ENCODE data around the gene SERGEF. TPM values are rescaled to one million over a fixed set of nuclear protein-coding genes. Genes with fewer than 3 reads are reported as not detected.

SERGEF gene
- total and polyA plus RNA-seq, 2 of the 4 experiments (the other 2 are of a cell fraction): 12.2 to 18.1 TPM

DNA sequence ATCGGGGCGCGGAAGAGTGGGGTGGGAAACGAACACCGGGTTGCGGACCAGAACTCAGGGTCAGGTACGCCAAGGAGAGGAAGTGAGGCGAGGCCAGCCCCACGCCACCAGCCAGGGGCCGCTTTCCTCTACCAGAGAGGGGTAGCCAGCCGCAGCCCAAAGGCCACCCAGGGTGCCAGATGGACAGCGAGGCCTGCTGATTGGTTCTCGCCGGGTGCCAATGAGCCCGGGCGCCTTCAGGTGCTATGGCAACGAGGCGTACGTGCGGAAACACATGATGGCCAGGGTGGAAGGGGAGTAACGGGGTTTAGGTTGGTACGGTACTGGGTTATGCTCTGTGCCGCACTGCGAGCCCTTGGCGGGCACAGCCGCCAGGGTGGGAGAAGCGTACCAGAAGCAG is 128.9 kb downstream of the SERGEF start:
- dilution Hi-C loops (cut with HindIII; ENCODE audit: low sequenced_read_pairs, unreplicated experiment): no loop called here

More for the DNA sequence above, 128.9 kb downstream of the SERGEF start:
- H4K8ac ChIP-seq (ENCODE audit: low read depth in 2 of 2, low read length in 2 of 2): no peak overlapping the region
- intact Hi-C loops (cut with micrococcal nuclease) (loop anchor here (10.0 kb wide), 1 partner anchor 59 kb away; no protein-coding TSS in a partner anchor), in situ Hi-C loops (cut with MboI; ENCODE audit: low sequenced_read_pairs) (no loop called here)
- no peaks in the 10 kb centered on the region for H3K9me1 ChIP-seq (ENCODE audit: insufficient read depth, low read length)
- H2AK5ac ChIP-seq (ENCODE audit: low read depth, low read length): no peak overlapping the region
- no peak overlapping the region for H2AK9ac ChIP-seq (replicated peaks; ENCODE audit: low read depth, low read length, poor library complexity)
- ATAC-seq (ENCODE audit: low read depth) (no peak), DNase-seq (no peak)
- H3K9ac ChIP-seq (ENCODE audit: low read depth, low read length): no peak overlapping the region
- no peaks in the 10 kb centered on the region for H3K36me3 ChIP-seq (ENCODE audit: control insufficient read depth, insufficient read depth, low read length)
- H3K27me3 ChIP-seq (ENCODE audit: control insufficient read depth, insufficient read depth, low read length): no peaks in the 10 kb centered on the region
- H3K4me2 ChIP-seq (ENCODE audit: low read depth, low read length): no peak overlapping the region
- CTCF ChIA-PET: interaction anchor here (0.5 kb wide), 1 partner anchor 79 kb away, joined by 3 read pairs; no protein-coding TSS in a partner anchor
- no peak overlapping the region for H4K91ac ChIP-seq (ENCODE audit: insufficient read depth, low read depth, low read length)
- no peaks in the 10 kb centered on the region for H3K9me3 ChIP-seq (ENCODE audit: control insufficient read depth, insufficient read depth, low read length)
- BruUV-seq (replicated peaks): no TSS peak
- H3K4ac ChIP-seq (ENCODE audit: low read depth, low read length): no peak overlapping the region
- no peak overlapping the region for H2BK15ac ChIP-seq (ENCODE audit: low read depth, low read length)
- H3K23ac ChIP-seq (ENCODE audit: low read depth, low read length): no peak overlapping the region
- H3K79me1 ChIP-seq (ENCODE audit: low read depth in 1 of 2, low read length in 2 of 2): no peaks in the 10 kb centered on the region
- POLR2A ChIA-PET (ENCODE audit: unreplicated experiment): no interaction called here
- H3K14ac ChIP-seq (replicated peaks; ENCODE audit: low read depth, low read length): no peak overlapping the region
- H2BK20ac ChIP-seq (ENCODE audit: low read depth, low read length): no peak overlapping the region
- H3K56ac ChIP-seq (ENCODE audit: extremely low read depth, insufficient read depth, low read length): no peak overlapping the region
- no peak overlapping the region for H3K18ac ChIP-seq (ENCODE audit: low read depth, low read length)
- H2BK5ac ChIP-seq (ENCODE audit: low read depth, low read length, poor library complexity, severe bottlenecking): no peak overlapping the region
- H3K4me1 ChIP-seq (ENCODE audit: control insufficient read depth, insufficient read depth, low read length): no peaks in the 10 kb centered on the region
- H4K5ac ChIP-seq (ENCODE audit: low read depth, low read length): no peak overlapping the region
- WGBS, 2 experiments (ENCODE audit: extremely low coverage in 2 of 2, insufficient read length in 1 of 2): 92% methylated on average over 12 of the region's 27 CpGs; no CpG with 5 or more reads in 1 of the 2 experiments
- no peak overlapping the region for H2AFZ ChIP-seq (replicated peaks; ENCODE audit: low read length, poor library complexity)
- TF ChIP-seq, protein P1, sequence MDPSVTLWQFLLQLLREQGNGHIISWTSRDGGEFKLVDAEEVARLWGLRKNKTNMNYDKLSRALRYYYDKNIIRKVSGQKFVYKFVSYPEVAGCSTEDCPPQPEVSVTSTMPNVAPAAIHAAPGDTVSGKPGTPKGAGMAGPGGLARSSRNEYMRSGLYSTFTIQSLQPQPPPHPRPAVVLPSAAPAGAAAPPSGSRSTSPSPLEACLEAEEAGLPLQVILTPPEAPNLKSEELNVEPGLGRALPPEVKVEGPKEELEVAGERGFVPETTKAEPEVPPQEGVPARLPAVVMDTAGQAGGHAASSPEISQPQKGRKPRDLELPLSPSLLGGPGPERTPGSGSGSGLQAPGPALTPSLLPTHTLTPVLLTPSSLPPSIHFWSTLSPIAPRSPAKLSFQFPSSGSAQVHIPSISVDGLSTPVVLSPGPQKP (IDR thresholded peaks at IDR 0.05; ENCODE audit: borderline replicate concordance, low read depth, low read length): no peak
- no peak for TF ChIP-seq FOS (IDR thresholded peaks at IDR 0.05; ENCODE audit: low read depth, low read length)
- H3K27ac ChIP-seq (ENCODE audit: insufficient read depth, low read length): no peak overlapping the region
- no peaks in the 10 kb centered on the region for H4K20me1 ChIP-seq (ENCODE audit: insufficient read depth, low read length)
- no peak overlapping the region for H2BK120ac ChIP-seq (ENCODE audit: low read depth, low read length)
- H3K4me3 ChIP-seq (ENCODE audit: insufficient read depth, low read depth, low read length): no peak overlapping the region

All from IMR-90 (cell line).